Endothelial cell of umbilical vein (primary cell): ENCODE measurements around the gene TSPAN14. TPM values are rescaled to one million over a fixed set of nuclear protein-coding genes. Genes with fewer than 3 reads are reported as not detected.

Source experiments
- BruUV-seq: library from RNA; stranded (reverse); fragments of 400-500 nt; replicated peaks from 2 replicates; lab custom pipeline; 2021; lab: Mats Ljungman, UMichigan
- CTCF ChIA-PET: fragments of 300-600, 350-600 bp; sonication (Branson Sonifier 250); formaldehyde crosslinking; loops from one replicate; lab custom pipeline; 2021; ENCODE audit warnings: antibody characterized with exemption, inconsistent platforms; lab: Charles Lee
- POLR2A ChIA-PET: fragments of 300-600, 350-600 bp; sonication (Branson Sonifier 250); formaldehyde crosslinking; loops from one replicate; lab custom pipeline; 2021; ENCODE audit warnings: antibody characterized with exemption, inconsistent platforms; lab: Charles Lee
- DNase-seq: peaks from one replicate; pipeline ENCODE4 v3.0.0-alpha.2; 2011; ENCODE audit warnings: low read depth, low spot score
- FAIRE-seq: peaks from 2 replicates; lab custom pipeline; 2011; peaks lifted over from hg19 to GRCh38; lab: Jason Lieb, UNC
- H2AFZ ChIP-seq: 2 replicates; pipeline ENCODE4 v1.6.0; 2012; ENCODE audit warnings: low read depth, low read length, control low read depth, inconsistent platforms
- H3K27ac ChIP-seq: 2 replicates; pipeline ENCODE4 v1.5.1; 2011; ENCODE audit warnings: low read depth, mild to moderate bottlenecking, control low read depth, low read length, moderate library complexity; ENCODE audit not compliant: insufficient read depth
- H3K27me3 ChIP-seq, 2 experiments: 2 replicates each; pipeline versions ENCODE4 v1.6.0 to v1.6.1; 2011; ENCODE audit warnings: low read length in 2 of 2, mixed read lengths in 1 of 2; ENCODE audit not compliant: control insufficient read depth in 2 of 2, insufficient read depth in 2 of 2
- H3K36me3 ChIP-seq, 2 experiments: 2 replicates in 1 of 2; 3 replicates in 1 of 2; pipeline ENCODE4 v1.5.1; 2011; ENCODE audit warnings: low read length in 2 of 2, mild to moderate bottlenecking in 1 of 2, moderate library complexity in 1 of 2; ENCODE audit not compliant: control insufficient read depth in 2 of 2, insufficient read depth in 2 of 2; ENCODE audit errors: extremely low read depth in 1 of 2
- H3K4me1 ChIP-seq: 3 replicates; pipeline ENCODE4 v1.5.1; 2011; ENCODE audit warnings: mild to moderate bottlenecking, low read length; ENCODE audit not compliant: control insufficient read depth, insufficient read depth; ENCODE audit errors: extremely low read depth
- H3K4me2 ChIP-seq: 2 replicates; pipeline ENCODE4 v1.6.1; 2011; ENCODE audit warnings: low read length, control low read depth, mixed read lengths; ENCODE audit not compliant: insufficient read depth
- H3K4me3 ChIP-seq, 3 experiments: fragments of 200-600 bp in 1 of 3; sonication (generic), shearing (Covaris generic) in 1 of 3; replicated peaks in 1 of 3; 2 replicates each; pipeline ENCODE4 v1.5.1; 2011 to 2016; ENCODE audit warnings: control low read depth in 3 of 3, low read length in 3 of 3, mild to moderate bottlenecking in 2 of 3, inconsistent platforms in 1 of 3, low read depth in 1 of 3, moderate library complexity in 1 of 3; ENCODE audit not compliant: insufficient read depth in 1 of 3
- H3K79me2 ChIP-seq: 2 replicates; pipeline ENCODE4 v1.6.0; 2012; ENCODE audit warnings: low read length, inconsistent platforms; ENCODE audit not compliant: control insufficient read depth, insufficient read depth
- H3K9ac ChIP-seq: replicated peaks from 2 replicates; pipeline ENCODE3; 2011; ENCODE audit warnings: low read length, control low read depth; ENCODE audit not compliant: insufficient read depth; ENCODE audit errors: extremely low read depth
- H3K9me1 ChIP-seq: replicated peaks from 3 replicates; pipeline ENCODE4 v1.6.0; 2011; ENCODE audit warnings: mild to moderate bottlenecking, low read length; ENCODE audit not compliant: control insufficient read depth, insufficient read depth; ENCODE audit errors: extremely low read depth
- H3K9me3 ChIP-seq: replicated peaks from 2 replicates; pipeline ENCODE4 v1.5.1; 2012; ENCODE audit warnings: low read length, inconsistent platforms; ENCODE audit not compliant: control insufficient read depth, insufficient read depth
- H4K20me1 ChIP-seq: replicated peaks from 2 replicates; pipeline ENCODE3; 2011; ENCODE audit warnings: mild to moderate bottlenecking, low read length; ENCODE audit not compliant: control insufficient read depth, insufficient read depth; ENCODE audit errors: extremely low read depth
- EZH2 ChIP-seq: IDR thresholded peaks from 2 replicates; pipeline ENCODE4 v1.6.1; 2012; ENCODE audit warnings: borderline replicate concordance, low read depth, mild to moderate bottlenecking, moderate library complexity, low read length, inconsistent platforms; ENCODE audit not compliant: severe bottlenecking
- FOS ChIP-seq: IDR thresholded peaks from 2 replicates; pipeline ENCODE4 v1.6.1; 2011; ENCODE audit warnings: mild to moderate bottlenecking, low read length, moderate library complexity, borderline replicate concordance; ENCODE audit not compliant: insufficient read depth
- JUN ChIP-seq: IDR thresholded peaks from 2 replicates; pipeline ENCODE4 v1.6.1; 2011; ENCODE audit warnings: borderline replicate concordance, low read depth; ENCODE audit not compliant: insufficient read length, insufficient read depth
- dilution Hi-C: fragments of 300-500 bp; cut with MboI; formaldehyde crosslinking; loops from one replicate; pipeline ENCODE4 v1.15.0; 2019; ENCODE audit warnings: low sequenced_read_pairs; ENCODE audit not compliant: extremely low pct_ligation_motif_present
- intact Hi-C: fragments of 100-400 bp; cut with micrococcal nuclease; formaldehyde crosslinking; loops from one replicate; pipeline ENCODE4 v1.10.0; 2022
- polyA plus RNA-seq, 4 experiments: library from polyadenylated mRNA; depleted of rRNA in 3 of 4; stranded (reverse) in 3 of 4; unstranded in 1 of 4; fragments of >200 nt; gene quantifications; 2 replicates each; pipeline versions ENCODE4 v1.2.1 to v1.2.3, GENCODE V29; 2011 to 2012; ENCODE audit warnings: missing spikeins in 1 of 4
- total RNA-seq: library from RNA; stranded (reverse); gene quantifications from 2 replicates; pipeline ENCODE4 v1.2.3, GENCODE V29; 2021

The TSPAN14 gene
- total and polyA plus RNA-seq, 2 donors (not counting 3 experiments of a cell fraction or from before 2014, with no cell fraction given): 210 to 242 TPM

DNA sequence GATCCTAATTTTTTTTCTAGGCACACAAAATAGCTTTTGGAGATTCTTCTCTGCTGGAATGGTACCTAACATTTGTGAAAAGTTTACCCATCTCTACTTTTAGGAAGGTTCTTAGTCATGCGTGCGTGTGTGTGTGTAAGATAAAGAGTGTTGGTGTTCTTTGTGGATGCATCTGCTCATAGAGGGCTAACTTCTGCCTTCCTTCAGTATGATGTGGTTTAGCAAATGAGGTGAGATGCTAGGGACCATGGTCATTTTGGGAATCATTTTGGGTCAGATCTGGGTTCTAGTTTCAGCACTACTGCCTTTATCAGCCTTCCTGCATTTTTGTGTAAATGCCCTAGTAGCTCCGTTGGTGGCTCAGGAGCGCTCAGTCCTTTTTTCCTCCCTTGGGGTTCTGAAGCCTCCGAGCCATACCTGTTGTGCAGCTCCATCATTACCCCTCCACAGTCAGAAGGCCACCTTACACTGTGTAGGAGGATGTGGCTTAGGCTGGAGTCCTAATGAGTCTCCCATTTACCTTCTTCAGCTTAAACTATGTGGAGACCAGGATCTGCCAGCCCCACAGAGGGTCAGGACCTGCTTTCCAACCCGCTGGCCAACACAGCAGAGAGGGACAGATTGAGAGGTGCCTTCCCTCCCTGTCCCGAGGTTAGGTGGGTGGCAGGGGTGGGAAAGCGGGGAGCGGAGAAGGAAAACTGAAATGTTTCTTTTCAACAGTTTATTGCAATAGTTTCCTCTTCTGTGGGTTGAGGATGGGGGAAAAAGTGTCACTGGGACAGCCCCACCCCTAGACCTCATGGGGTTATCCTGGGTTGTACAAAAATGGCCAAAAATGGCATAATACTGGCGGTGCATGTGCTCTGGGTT, 31.2 kb downstream of the TSPAN14 start:
- no peak for TF ChIP-seq JUN
- no peak for TF ChIP-seq FOS
- TF ChIP-seq EZH2: no peak
- Histone ChIP-seq H3K4me2 (no peak overlapping the region), H4K20me1 (peaks cover 23% of the 10 kb centered on the region), H3K4me3 (no peak overlapping the region), H3K9me3 (no peaks in the 10 kb centered on the region), H3K9ac (no peak overlapping the region), H3K27me3 (no peaks in the 10 kb centered on the region), H2AFZ (no peak overlapping the region), H3K36me3 (peaks cover 13 to 22% of the 10 kb centered on the region in 2 experiments), H3K79me2 (peaks cover 100% of the 10 kb centered on the region), H3K9me1 (no peaks in the 10 kb centered on the region), H3K27ac (no peak overlapping the region), H3K4me1 (peaks cover 35% of the 10 kb centered on the region)
- DNase-seq (no peak), FAIRE-seq (no peak)
- CTCF ChIA-PET: interaction anchor here (1.2 to 2.2 kb wide), 4 partner anchors 11 to 20 kb away, joined by 3 to 13 read pairs (median 10); no protein-coding TSS in a partner anchor
- no TSS peak for BruUV-seq
- POLR2A ChIA-PET: no interaction called here
- intact Hi-C loops: loop anchor here (1.0 kb wide), 1 partner anchor 12 kb away; no protein-coding TSS in a partner anchor
- dilution Hi-C loops: no loop called here
